Uterus (tissue), 2 donors: ENCODE results near the gene KRTAP10-10.
"Not testable (repeated sequence)": the region's sequence is repeated elsewhere in the genome, so short reads cannot be mapped to it uniquely, and the experiment has no call there.

Experiments used
- POLR2A ChIP-seq, 2 donors: fragments of 450-650 bp; IDR thresholded peaks; one replicate each; pipeline ENCODE4 v1.6.1; 2016; ENCODE audit warnings: antibody characterized with exemption in 2 of 2, mild to moderate bottlenecking in 1 of 2, moderate library complexity in 1 of 2
- TF ChIP-seq, protein P1 (sequence below), 4 experiments: fragments of 200-600 bp in 2 of 4; fragments of 450-650 bp in 2 of 4; sonication (generic) in 2 of 4; IDR thresholded peaks; one replicate each; pipeline ENCODE4 v1.5.1; 2016 to 2019; ENCODE audit warnings: antibody characterized with exemption in 4 of 4, mild to moderate bottlenecking in 2 of 4, moderate library complexity in 1 of 4

DNA sequence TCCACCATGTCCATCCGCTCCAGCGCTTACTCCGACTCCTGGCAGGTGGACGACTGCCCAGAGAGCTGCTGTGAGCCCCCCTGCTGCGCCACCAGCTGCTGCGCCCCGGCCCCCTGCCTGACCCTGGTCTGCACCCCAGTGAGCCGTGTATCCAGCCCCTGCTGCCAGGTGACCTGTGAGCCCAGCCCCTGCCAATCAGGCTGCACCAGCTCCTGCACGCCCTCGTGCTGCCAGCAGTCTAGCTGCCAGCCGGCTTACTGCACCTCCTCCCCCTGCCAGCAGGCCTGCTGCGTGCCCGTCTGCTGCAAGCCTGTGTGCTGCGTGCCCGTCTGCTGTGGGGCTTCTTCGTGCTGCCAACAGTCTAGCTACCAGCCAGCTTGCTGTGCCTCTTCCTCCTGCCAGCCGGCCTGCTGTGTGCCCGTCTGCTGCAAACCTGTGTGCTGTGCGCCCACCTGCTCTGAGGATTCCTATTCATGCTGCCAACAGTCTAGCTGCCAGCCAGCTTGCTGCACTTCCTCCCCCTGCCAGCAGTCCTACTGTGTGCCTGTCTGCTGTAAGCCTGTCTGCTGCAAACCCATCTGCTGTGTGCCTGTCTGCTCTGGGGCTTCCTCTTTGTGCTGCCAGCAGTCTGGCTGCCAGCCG, 9.9 kb upstream of the KRTAP10-10 start:
- TF ChIP-seq, protein P1, sequence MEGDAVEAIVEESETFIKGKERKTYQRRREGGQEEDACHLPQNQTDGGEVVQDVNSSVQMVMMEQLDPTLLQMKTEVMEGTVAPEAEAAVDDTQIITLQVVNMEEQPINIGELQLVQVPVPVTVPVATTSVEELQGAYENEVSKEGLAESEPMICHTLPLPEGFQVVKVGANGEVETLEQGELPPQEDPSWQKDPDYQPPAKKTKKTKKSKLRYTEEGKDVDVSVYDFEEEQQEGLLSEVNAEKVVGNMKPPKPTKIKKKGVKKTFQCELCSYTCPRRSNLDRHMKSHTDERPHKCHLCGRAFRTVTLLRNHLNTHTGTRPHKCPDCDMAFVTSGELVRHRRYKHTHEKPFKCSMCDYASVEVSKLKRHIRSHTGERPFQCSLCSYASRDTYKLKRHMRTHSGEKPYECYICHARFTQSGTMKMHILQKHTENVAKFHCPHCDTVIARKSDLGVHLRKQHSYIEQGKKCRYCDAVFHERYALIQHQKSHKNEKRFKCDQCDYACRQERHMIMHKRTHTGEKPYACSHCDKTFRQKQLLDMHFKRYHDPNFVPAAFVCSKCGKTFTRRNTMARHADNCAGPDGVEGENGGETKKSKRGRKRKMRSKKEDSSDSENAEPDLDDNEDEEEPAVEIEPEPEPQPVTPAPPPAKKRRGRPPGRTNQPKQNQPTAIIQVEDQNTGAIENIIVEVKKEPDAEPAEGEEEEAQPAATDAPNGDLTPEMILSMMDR (IDR thresholded peaks at IDR 0.05): not testable (repeated sequence)
- TF ChIP-seq POLR2A (IDR thresholded peaks at IDR 0.05): not testable (repeated sequence)
